Fibroblast of the aortic adventitia (primary cell): ENCODE data around the gene PKIB. TPM values are rescaled to one million over a fixed set of nuclear protein-coding genes. Genes with fewer than 3 reads are reported as not detected.

Experiments
- DNase-seq: peaks from one replicate; pipeline ENCODE4 v3.0.0-alpha.2; 2010; ENCODE audit warnings: low read depth
- H3K4me3 ChIP-seq: 2 replicates; pipeline ENCODE4 v1.5.1; 2011; ENCODE audit warnings: low read depth, mild to moderate bottlenecking, control low read depth, low read length, moderate library complexity
- CTCF ChIP-seq: IDR thresholded peaks from 2 replicates; pipeline ENCODE4 v1.5.1; 2011; ENCODE audit warnings: mild to moderate bottlenecking, low read length, control low read depth, inconsistent platforms; ENCODE audit not compliant: insufficient read depth
- total RNA-seq: library from RNA; depleted of rRNA; stranded (reverse); fragments of >200 nt; gene quantifications from 2 replicates; pipeline ENCODE4 v1.2.3, GENCODE V29; 2012; ENCODE audit warnings: low replicate concordance

PKIB gene
- total RNA-seq, 1 donor, result 3.1 TPM

GRCh38 chr6:122620428-122620827 lies 10.2 kb downstream of the PKIB start:
- no peak overlapping the region for H3K4me3 ChIP-seq
- DNase-seq, result no peak
- TF ChIP-seq CTCF, result no peak

DNA sequence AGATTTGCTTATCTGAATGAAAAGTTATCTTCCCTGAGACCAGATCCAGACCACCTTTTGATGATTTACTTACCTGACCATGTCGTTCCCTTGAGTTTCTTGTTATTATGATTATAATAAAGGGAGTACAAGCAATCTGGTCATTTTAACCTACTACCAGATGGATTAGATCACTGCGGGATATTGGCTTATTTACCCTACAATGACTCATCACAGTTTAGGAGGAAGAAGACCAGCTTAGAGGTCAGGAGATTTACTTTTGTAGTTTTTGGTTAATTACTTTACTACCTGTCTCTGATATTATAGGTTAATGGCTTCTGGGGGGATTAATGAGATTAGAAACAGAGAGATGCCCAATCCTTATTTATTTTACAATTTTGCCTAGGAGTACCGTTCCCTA lies 10.7 kb downstream of the PKIB start:
- DNase-seq, result no peak
- no peak overlapping the region for H3K4me3 ChIP-seq
- TF ChIP-seq CTCF, result no peak

DNA sequence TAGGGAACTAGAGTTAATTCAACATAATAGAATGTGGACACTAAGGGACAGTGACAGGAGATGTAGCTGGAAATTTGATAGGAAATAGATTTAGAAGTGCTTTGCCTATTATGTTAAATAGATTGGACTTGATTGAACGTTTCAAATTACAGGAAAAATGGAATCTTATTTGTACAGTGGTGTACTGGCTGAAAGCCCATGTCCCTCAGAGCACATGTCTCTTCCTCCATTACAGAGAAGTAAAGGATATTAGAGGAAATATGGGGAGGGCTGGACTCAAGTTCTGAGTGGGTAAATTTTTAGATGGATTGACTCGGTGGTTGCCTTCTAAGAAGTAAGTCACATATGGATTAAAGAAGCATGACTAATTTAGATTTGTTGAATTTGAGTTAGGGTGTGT lies 11.4 kb downstream of the PKIB start:
- no peak overlapping the region for H3K4me3 ChIP-seq
- no peak for TF ChIP-seq CTCF
- no peak for DNase-seq

DNA sequence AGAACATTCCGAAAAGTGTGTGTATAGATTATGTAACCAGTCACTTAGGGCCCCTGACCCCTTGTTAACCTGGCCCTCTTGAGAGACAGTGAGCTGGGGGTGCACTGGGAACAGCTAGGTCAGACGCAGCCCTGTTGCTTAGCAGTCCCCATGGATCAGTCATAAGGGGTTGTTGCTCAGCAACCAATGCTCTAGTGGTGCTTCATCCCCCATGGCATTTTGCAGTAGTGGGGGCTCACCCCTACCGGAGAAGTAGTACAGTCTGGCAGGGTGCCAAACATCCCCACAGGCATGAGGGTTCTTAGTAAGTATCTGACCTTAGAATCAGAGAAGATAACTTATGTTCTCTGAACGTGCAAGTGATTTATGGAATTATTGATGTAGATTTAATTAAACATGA lies 12.3 kb downstream of the PKIB start:
- no peak for DNase-seq
- no peak for TF ChIP-seq CTCF
- H3K4me3 ChIP-seq, result no peak overlapping the region

GRCh38 chr6:122623279-122623678 lies 13.1 kb downstream of the PKIB start:
- no peak for TF ChIP-seq CTCF
- no peak for DNase-seq
- H3K4me3 ChIP-seq, result no peak overlapping the region

GRCh38 chr6:122624853-122625252 lies 14.6 kb downstream of the PKIB start:
- TF ChIP-seq CTCF, result no peak
- no peak overlapping the region for H3K4me3 ChIP-seq
- no peak for DNase-seq

GRCh38 chr6:122628714-122629113 lies 18.5 kb downstream of the PKIB start:
- H3K4me3 ChIP-seq, result no peak overlapping the region
- DNase-seq, result no peak
- no peak for TF ChIP-seq CTCF
